HG03196 (cell line): ENCODE data around the gene TMED5.
"Not testable (repeated sequence)": the region's sequence is repeated elsewhere in the genome, so short reads cannot be mapped to it uniquely, and the experiment has no call there.

Experiments
- ATAC-seq: cut with Tn5 transposase; IDR thresholded peaks from one replicate; pipeline ENCODE4 v1.9.1; 2021; ENCODE audit not compliant: unreplicated experiment

The TMED5 gene

DNA sequence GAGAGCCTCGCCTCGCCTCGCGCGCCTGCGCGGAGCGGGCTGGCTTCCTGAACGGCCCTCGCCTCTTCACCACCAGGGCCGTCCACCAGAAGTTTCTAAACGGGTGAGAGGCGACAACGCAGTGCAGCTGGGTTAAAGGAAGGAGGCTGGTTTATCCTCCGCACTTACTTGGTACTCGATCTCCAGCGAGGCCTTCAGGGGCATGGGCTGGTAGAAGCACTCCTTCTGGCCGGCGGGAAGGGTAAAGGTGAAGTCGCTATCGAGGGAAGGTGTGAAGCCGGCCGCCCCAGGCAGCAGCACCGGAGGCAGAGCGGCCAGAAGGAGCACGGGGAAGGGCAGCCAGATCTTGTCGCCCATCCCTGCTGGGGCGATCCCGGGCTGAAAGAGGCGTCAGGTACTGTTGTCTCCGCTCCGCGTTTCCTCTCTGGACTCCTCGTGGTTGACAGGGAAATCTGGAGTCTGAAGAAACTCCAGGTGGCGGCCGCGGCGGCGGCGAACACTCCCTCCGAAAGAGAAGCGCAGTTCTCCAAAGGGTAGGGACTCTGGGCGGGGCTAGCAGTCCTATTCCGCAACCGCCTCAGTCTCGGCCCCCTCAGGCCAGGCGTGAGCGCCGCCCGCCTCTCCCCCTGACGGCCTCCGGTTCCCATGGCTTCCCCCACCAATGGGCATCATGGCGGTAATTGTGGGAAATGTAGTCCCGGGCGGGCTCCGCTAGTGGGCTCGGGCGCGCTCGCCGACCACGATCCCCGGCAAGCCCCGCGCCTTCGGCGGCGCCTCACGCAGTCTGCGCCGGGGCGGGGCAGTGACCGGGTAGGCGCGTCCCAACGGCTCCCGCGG, at the start of gene TMED5:
TSS of gene TMED5 (minus strand) at position 528 of the 837 bp plus-strand sequence. CDS start at position 357, 171 bp downstream.
- peak; percentile 88 for ATAC-seq

DNA sequence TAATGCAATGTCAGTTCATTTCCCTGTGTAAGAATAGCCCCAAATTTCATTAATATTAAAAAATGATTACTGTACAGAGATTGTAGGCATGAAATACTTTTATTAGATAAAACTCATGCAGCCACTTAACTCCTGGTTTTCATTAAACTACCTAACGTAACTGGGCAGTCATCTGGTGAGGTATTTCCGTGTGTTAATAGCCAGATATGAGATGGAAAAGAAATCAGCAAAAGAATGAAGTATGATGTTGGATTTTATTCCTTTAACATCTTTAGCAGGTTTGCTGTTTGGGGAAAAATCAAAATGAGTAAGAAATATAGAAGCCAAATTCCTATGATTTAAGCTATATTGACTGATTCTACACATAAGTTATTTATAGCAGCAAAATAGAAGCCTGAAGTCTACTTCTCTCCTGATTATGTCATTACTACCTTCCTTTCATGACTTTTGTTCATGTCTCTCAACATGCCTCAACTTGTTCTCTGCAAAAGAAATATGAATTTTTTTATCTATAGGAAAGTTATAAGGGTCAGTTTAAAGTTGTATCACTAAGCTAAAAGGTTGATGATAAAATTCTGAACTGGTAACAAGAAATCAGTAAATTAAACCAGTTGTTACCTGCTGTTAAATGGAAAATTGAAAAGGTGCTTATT, 42.9 kb upstream of the TMED5 start:
- no peak for ATAC-seq

DNA sequence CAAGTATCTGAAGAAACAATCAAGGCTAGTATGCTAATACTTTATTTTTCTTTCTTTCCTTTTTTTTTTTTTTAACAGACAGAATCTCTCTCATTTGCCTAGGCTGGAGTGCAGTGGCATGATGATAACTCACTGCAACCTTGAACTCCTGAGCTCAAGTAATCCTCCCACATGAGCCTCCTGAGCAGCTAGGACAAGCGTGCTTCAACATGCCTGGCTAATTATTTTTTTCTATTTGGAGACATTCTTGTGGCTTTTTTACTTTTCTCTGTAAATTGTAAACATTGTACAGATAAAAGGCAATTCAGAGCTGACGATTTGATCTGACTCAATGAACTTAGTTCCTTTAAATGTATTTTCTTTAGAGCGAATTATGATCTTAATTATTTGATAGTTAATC, 41.7 kb upstream of the TMED5 start:
- ATAC-seq = no peak

DNA sequence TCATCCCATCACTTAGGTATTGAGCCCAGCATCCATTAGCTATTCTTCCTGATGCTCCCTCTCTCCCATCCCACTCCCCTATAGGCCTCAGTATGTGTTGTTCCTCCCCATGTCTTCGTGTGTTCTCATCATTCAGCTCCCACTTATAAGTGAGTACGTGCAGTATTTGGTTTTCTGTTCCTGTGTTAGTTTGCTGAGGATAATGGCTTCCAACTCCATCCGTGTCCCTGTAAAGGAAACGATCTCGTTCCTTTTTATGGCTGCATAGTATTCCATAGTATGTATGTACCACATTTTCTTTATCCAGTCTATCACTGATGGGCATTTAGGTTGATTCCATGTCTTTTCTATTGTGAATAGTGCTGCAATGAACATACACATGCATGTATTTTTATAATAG, 40.5 kb upstream of the TMED5 start:
- ATAC-seq = not testable (repeated sequence)

DNA sequence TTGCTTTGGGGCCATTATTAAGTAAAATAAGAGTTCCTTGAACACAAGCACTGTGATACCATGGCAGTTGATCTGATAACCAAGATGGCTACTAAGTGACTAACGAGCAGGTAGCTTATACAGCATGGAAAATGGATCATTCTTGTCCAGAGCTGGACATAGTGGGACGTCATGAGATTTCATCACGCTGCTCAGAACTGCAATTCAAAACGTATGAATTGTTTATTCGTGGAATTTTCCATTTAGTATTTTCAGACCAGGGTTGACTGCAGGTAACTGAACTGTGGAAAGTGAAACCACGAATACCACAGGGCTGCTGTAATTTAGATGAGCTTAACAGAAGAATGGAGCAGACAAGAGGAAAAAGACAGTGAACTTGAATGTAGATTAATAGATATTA, 39.2 kb upstream of the TMED5 start:
- ATAC-seq = no peak

DNA sequence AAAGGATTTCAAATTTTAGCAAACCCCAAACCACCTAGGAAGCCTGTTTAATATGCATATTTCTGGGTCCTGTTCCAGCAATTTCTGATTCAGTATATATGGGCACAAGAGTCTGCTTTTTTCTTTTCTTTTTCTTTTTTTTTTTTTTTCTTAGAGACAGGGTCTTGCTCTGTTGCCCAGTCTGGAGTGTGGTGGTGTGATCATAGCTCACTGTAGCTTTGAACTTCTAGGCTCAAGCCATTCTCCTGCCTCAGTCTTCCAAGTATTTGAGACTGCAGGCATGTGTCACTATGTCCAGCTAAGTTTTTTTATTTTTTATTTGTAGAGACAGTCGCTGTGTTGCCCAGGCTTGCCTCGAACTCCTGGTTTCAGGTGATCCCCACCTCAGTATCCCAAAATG, 35.1 kb upstream of the TMED5 start:
- ATAC-seq = no peak

DNA sequence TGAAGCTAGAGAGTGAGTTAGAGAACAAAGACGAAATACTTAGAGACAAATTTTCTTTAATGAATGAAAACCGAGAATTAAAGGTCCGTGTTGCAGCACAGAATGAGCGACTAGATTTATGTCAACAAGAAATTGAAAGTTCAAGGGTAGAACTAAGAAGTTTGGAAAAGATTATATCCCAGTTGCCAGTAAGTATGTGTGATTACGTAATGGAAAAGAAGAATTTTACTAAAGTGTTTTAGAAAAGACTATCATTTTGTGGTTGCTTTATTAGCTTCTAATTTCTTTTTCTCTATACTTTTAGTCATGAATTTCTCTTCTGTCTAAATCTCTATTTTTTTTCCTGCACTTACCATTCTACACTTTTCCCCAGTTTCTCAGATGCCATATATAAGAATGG, 27.0 kb upstream of the TMED5 start:
- ATAC-seq = no peak

DNA sequence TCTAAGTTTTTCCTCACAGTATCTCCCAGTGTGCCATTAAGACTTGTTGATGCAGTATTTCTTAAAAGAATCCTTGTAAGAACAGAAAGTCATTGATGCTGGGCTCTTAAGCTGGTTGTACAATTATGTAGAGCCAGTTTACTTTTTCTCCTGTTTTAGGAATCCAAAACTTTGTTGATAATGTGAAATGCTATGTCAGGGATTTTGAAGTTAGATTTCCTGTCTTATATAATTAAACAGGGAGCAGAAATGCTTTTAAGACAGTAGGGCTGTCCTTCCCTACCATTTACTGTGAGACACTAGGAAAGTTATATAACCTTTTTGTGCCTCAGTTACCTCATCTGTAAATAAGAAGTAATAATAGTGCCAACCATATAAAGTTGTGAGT, 26.3 kb upstream of the TMED5 start:
- no peak for ATAC-seq

DNA sequence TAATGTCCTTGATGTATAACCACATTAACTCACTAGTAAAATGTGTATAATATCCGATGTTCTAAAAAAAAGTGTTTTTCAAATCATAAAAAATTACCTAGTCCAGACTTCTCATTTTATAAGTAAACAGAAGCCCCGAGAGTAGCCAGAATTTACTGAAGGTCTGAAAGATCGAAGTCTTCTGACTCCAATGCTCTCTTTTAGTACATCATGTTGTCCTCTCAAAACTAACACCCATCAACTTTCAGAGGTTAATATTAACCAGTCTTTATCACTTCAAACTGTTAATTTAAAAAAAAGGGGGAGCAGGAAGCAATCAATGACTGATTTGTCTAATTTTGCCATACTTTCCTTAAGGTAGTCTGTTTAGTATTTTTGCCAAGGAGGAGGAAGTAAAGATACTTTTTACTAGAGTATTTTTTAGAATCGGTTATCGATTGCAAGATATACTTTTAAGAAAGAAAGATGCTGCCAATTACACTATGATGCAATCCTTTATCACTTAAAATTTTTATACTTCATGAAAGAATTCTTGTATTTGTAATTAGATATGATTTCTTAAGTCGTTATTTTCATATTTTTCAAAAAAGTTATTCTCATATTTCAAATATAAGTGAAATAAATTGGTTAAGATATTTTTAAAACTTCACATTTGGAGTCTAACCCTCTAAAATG, 25.8 kb upstream of the TMED5 start:
- no peak for ATAC-seq

DNA sequence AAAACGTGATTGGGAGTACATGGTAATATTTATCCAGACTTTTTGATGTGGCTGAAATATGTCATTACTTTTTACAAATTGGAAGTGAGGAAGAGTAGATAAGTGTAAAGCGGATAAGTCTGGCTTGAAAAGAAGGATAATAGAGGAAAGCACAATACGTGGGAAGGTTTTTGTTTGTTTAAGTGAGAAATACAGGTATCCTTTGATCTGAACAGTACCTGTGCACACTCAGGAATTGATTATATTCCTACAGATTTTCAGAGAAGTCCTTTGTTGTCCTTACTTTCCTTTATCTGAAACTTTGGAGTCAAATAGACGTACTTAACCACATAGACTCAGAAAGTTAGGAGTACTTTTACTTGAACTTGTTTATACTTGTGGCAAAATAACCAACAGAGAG, 20.5 kb upstream of the TMED5 start:
- ATAC-seq = no peak

DNA sequence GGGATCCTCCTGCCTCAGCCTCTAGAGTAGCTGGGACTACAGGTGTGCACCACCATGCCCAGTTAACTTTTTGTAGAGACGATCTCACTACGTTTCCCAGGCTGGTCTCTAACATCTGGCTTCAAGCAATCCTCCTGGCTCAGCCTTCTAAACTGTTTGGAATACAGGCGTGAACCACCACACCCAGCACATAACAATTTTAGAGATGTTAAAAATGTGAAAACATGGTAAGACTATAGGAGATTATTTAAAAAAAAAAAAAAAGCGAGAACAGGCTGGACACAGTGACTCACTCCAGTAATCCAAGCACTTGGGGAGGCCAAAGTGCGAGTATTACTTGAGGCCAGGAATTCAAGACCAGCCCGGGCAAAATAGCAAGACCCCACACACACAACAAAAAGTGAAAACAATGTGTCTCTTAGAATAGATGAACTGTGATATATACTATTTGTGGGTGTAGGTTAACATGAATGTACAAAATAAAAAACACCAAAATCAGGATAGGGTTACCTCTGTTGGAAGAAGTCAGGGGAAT, 19.9 kb upstream of the TMED5 start:
- ATAC-seq = no peak

DNA sequence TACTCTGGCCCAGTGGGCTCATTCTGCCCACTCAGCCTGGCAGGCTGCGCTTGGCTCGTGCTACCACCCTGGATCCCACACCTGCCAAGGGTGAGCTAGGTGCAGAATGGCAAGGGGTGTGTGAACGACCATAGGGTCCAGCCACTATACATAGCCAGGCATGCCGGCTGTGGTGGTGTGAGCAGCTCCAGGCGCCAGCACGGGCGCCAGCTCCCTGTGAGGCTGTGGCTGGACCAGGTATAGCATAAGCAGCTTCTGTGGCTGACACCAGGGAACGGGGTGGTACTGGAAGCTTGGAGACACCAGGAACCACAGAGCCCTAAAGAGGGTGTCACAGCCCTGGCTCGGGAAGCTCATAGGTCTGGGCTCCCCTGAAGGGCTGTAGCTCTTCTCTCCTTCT, 18.9 kb upstream of the TMED5 start:
- no peak for ATAC-seq

DNA sequence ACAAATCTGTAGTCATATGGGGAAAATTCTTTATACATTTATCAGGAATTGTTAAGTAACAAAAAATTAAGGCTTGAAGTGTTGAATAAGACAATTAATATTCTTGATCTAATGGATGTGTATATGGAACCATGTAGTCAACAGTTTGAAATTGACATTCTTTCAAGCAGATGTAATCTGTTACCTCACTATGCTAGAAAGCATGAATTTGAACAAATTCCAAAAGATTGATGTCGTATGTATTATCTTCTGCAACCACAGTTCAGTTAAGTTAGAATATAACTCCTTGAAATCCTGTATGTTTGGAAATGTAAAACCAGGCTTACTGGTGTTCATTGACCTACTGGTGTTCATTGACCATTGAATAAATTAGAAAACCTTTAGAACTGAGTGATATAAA, 16.4 kb upstream of the TMED5 start:
- no peak for ATAC-seq

DNA sequence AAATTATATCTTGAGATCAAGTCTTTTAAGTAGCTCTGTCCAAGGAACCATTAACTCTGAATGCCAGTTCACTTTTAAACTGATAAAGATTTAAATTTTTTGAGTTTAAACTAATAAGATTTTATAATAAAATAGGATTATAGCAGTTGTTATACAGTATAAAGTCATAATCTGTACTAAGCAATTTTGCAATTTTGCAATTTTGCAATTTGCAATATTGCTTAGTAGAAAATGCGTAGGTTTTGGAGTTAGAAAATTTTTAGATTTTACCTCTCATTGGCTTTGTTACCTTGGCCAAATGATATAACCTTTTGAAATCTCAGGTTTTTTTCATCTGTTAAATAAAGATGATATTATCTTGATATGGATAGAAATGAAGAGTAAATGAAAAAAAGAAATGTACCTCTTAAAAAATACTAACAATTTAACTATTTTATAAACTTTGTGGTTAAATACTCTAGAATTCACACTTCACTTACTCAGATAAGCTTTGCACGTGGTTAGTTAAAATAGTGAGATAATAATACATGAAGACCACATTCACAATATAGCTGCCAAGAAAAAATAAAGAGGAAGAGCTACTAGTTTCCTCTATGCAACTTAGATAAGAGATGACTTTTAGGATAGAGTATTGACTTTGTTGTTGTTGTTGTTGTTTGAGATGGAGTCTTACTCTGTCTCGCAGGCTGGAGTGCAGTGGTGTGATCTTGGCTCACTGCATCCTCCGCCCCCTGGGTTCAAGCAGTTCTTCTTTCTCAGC, 14.2 kb upstream of the TMED5 start:
- ATAC-seq = no peak

DNA sequence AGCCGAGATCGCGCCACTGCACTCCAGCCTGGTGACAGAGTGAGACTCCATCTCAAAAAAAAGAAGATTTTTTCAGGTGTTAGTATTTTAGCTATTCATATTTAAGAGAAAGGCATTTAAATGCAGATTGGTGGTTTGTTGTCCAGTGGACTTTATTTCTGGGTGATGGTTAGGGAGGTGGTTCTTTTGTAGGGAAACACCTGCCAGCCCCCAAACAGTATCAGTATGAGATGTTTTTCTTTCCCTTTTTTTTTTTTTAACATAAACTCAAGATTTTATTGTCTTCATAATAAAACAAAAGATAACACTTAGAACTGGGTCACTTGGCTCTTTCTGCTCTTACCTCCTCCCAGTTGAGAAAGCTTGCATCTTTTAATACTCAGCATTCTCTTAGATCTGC, 10.2 kb upstream of the TMED5 start:
- no peak for ATAC-seq

DNA sequence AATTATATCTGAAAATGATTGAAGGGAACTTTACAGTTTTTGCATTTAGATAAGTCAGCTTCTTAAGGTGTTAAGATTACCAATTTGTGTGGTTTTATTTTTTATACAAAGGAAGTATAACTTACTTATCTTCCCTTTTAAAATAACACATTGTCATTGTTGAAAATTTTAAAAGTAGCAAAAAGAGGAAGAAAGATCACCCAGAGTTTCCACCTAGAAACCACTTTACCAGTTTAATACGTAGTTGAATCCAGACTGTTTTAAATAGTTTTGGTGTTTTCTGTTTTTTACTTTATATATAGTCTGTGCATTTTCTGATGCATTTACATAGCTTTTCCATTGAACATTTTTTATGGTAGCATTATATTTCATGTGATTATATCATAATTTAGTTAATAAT, 6.5 kb upstream of the TMED5 start:
- no peak for ATAC-seq

DNA sequence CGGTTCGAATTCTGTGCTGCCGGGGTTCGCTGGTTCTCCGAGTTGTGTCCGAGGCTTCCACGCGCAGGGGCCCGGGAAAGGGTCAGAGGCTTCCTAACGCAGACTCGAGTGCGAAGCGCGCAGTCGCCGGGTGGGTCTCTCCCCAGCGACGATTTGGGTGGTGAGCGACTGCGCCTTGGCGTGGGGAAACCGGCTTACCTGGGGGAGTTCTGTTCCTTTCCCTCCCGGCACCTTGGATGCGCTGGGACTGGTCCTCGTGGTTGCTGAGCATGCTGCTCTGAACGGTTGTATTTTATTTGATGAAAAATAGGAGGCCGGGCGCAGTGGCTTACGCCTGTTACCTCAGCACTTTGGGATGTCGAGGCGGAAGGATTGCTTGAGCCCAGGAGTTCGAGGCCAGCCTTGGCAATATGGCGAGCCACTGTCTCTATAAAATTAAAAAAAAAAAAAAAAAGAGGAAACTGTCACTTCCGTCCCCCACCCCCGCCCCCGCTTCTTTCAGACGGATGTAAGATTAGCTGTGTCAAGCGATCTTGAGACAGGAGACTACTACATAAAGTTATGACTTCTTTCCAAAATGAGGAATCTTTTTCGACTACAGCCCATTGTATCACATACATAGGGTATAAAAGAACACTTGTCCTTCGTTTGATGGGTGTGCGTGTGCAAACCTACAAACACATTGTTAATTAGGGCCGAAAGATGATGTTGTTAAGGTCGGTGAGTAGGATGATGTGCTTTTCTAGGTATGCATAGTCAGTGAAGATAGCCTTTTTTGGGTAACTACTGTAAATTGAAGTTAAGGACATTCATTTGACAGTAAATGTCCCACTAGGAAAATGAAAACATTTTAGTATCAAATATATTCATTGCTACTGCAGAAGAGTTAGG, 755 bp upstream of the TMED5 start, which contains the start of gene CCDC18:
TSS of gene CCDC18 (plus strand) at position 2 of the 891 bp plus-strand sequence. CDS start 2,638 bp downstream, outside the sequence.
- peak; percentile 11 for ATAC-seq

DNA sequence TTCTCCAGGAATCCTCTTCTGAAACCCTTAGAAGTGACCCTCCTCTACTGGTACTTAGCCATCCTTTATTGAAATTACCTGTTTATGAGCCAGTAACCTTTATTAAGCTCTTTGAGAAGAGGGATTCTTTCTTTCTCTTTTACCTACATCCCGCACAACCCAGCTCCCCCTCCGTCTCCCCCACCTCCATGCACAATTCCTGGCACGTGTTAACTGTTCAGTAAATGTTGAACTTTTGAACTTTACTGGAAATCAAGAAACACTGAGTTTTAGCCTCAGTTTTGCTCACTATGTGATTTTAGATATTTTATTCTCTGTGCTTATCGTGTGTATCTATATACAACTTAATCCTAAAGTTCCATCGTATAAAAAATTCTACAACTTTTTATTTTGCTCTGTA, 1.8 kb downstream of the TMED5 start:
- ATAC-seq = no peak

DNA sequence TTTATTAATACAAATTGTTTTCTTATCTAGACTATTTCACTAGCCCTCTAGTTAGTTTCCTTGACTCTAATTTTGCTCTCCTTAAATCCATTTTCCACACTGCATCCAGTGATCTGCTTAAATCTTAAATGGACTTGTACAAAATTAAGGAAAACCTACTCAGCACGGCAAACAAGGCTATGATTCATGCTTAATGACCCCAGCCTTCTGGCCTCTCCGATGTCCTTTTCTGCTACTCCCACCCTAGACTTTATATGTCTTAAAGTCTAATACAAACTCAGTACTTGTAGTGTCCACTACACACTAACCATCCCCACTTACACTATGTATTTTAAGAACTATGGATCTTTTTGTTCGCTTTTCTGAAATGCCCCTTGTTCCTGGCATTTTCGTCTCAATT, 2.2 kb downstream of the TMED5 start:
- no peak for ATAC-seq

DNA sequence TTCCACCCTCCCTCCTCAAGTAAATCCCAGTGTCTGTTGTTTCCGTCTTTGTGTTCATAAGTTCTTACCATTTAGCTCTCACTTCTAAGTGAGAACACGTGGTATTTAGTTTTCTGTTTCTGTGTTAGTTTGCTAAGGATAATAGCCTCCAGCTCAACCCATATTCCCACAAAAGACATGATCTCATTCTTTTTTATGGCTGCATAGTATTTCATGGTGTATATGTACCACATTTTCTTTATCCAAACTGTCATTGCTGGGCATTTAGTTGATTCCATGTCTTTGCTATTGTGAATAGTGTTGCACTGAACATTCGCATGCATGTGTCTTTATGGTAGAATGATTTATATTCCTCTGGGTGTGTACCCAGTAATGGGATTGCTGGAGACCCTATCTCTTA, 5.6 kb downstream of the TMED5 start:
- ATAC-seq = not testable (repeated sequence)
